ENCODE measurements around the gene ZNF362. TPM values are rescaled to one million over a fixed set of nuclear protein-coding genes. Genes with fewer than 3 reads are reported as not detected.
A peak's percentile ranks its signal among the peaks of the same experiment; 100 is the strongest.
"Not testable (repeated sequence)": the region's sequence is repeated elsewhere in the genome, so short reads cannot be mapped to it uniquely, and the experiment has no call there.

Gene ZNF362
- total and polyA plus RNA-seq, 4 donors, result 10.1 to 70.1 (median 46.4) TPM

GRCh38 chr1:33299461-33300155 is 43.3 kb downstream of the ZNF362 start:
- peaks cover 58% of the 10 kb centered on the region for H3K36me3 ChIP-seq (ENCODE audit: control insufficient read depth, insufficient read depth, low read length)
- no peak for DNase-seq (ENCODE audit: low read depth in 4 of 6, low spot score in 6 of 6)
- H3K9me3 ChIP-seq (ENCODE audit: control insufficient read depth, insufficient read depth, low read length), result no peaks in the 10 kb centered on the region
- no peak overlapping the region for H3K27ac ChIP-seq (ENCODE audit: low read depth, low read length)
- no peak overlapping the region for H3K4me3 ChIP-seq (ENCODE audit: low read depth, low read length)
- H3K4me1 ChIP-seq (ENCODE audit: control insufficient read depth, insufficient read depth, low read length), result peaks cover 32% of the 10 kb centered on the region
- H3K27me3 ChIP-seq (ENCODE audit: control insufficient read depth, insufficient read depth, low read length), result no peaks in the 10 kb centered on the region
- 89% methylated on average over 9 of the region's 15 CpGs for WGBS (ENCODE audit: insufficient coverage)

- H3K27me3 ChIP-seq (ENCODE audit: control insufficient read depth, insufficient read depth, low read length), result no peaks in the 10 kb centered on the region
- peak; percentile 31 to 91 (median 67) for DNase-seq (ENCODE audit: low read depth in 4 of 6, low spot score in 6 of 6)
- WGBS (ENCODE audit: insufficient coverage), result no CpG with 5 or more reads among the region's 5 CpGs
- peaks cover 26% of the 10 kb centered on the region for H3K4me1 ChIP-seq (ENCODE audit: control insufficient read depth, insufficient read depth, low read length)
- no peaks in the 10 kb centered on the region for H3K9me3 ChIP-seq (ENCODE audit: control insufficient read depth, insufficient read depth, low read length)
- H3K36me3 ChIP-seq (ENCODE audit: control insufficient read depth, insufficient read depth, low read length), result peaks cover 48% of the 10 kb centered on the region
- peak overlapping the region; percentile 53 for H3K27ac ChIP-seq (ENCODE audit: low read depth, low read length)
- H3K4me3 ChIP-seq (ENCODE audit: low read depth, low read length), result no peak overlapping the region
These were observed 44.4 kb downstream of the ZNF362 start for GRCh38 chr1:33300673-33301072.

- no peak for DNase-seq (ENCODE audit: low read depth in 4 of 6, low spot score in 6 of 6)
- H3K9me3 ChIP-seq (ENCODE audit: control insufficient read depth, insufficient read depth, low read length), result no peaks in the 10 kb centered on the region
- H3K27ac ChIP-seq (ENCODE audit: low read depth, low read length), result peak overlapping the region; percentile 53
- peaks cover 40% of the 10 kb centered on the region for H3K36me3 ChIP-seq (ENCODE audit: control insufficient read depth, insufficient read depth, low read length)
- peaks cover 19% of the 10 kb centered on the region for H3K4me1 ChIP-seq (ENCODE audit: control insufficient read depth, insufficient read depth, low read length)
- H3K4me3 ChIP-seq (ENCODE audit: low read depth, low read length), result no peak overlapping the region
- WGBS (ENCODE audit: insufficient coverage), result 78% methylated on average over 4 of the region's 4 CpGs
- H3K27me3 ChIP-seq (ENCODE audit: control insufficient read depth, insufficient read depth, low read length), result peaks cover 5% of the 10 kb centered on the region
These were observed 45.1 kb downstream of the ZNF362 start for GRCh38 chr1:33301273-33301984.

GRCh38 chr1:33302325-33302724 is 46.0 kb downstream of the ZNF362 start:
- peaks cover 6% of the 10 kb centered on the region for H3K27me3 ChIP-seq (ENCODE audit: control insufficient read depth, insufficient read depth, low read length)
- no peaks in the 10 kb centered on the region for H3K9me3 ChIP-seq (ENCODE audit: control insufficient read depth, insufficient read depth, low read length)
- H3K4me3 ChIP-seq (ENCODE audit: low read depth, low read length), result no peak overlapping the region
- peaks cover 33% of the 10 kb centered on the region for H3K36me3 ChIP-seq (ENCODE audit: control insufficient read depth, insufficient read depth, low read length)
- WGBS (ENCODE audit: insufficient coverage), result no CpG with 5 or more reads among the region's 1 CpG
- H3K4me1 ChIP-seq (ENCODE audit: control insufficient read depth, insufficient read depth, low read length), result peaks cover 19% of the 10 kb centered on the region
- no peak for DNase-seq (ENCODE audit: low read depth in 4 of 6, low spot score in 6 of 6)
- no peak overlapping the region for H3K27ac ChIP-seq (ENCODE audit: low read depth, low read length)

- Histone ChIP-seq H3K36me3 (ENCODE audit: control insufficient read depth, insufficient read depth, low read length) (peaks cover 11% of the 10 kb centered on the region), H3K4me1 (ENCODE audit: control insufficient read depth, insufficient read depth, low read length) (peaks cover 19% of the 10 kb centered on the region), H3K9me3 (ENCODE audit: control insufficient read depth, insufficient read depth, low read length) (no peaks in the 10 kb centered on the region), H3K27me3 (ENCODE audit: control insufficient read depth, insufficient read depth, low read length) (peaks cover 6% of the 10 kb centered on the region), H3K27ac (ENCODE audit: low read depth, low read length) (no peak overlapping the region), H3K4me3 (ENCODE audit: low read depth, low read length) (no peak overlapping the region)
- DNase-seq (ENCODE audit: low read depth in 4 of 6, low spot score in 6 of 6), result no peak
- WGBS (ENCODE audit: insufficient coverage), result 92% methylated on average over 3 of the region's 5 CpGs
These were observed 48.7 kb downstream of the ZNF362 start for GRCh38 chr1:33305016-33305415.

- peaks cover 9% of the 10 kb centered on the region for H3K4me1 ChIP-seq (ENCODE audit: control insufficient read depth, insufficient read depth, low read length)
- peaks cover 9% of the 10 kb centered on the region for H3K36me3 ChIP-seq (ENCODE audit: control insufficient read depth, insufficient read depth, low read length)
- DNase-seq (ENCODE audit: low read depth in 4 of 6, low spot score in 6 of 6), result peak in 1 of 6 donors; percentile 42
- H3K4me3 ChIP-seq (ENCODE audit: low read depth, low read length), result no peak overlapping the region
- peaks cover 6% of the 10 kb centered on the region for H3K27me3 ChIP-seq (ENCODE audit: control insufficient read depth, insufficient read depth, low read length)
- no peaks in the 10 kb centered on the region for H3K9me3 ChIP-seq (ENCODE audit: control insufficient read depth, insufficient read depth, low read length)
- WGBS (ENCODE audit: insufficient coverage), result 43% methylated on average over 14 of the region's 20 CpGs
- H3K27ac ChIP-seq (ENCODE audit: low read depth, low read length), result no peak overlapping the region
These were observed 49.7 kb downstream of the ZNF362 start for GRCh38 chr1:33305816-33306652.

DNA sequence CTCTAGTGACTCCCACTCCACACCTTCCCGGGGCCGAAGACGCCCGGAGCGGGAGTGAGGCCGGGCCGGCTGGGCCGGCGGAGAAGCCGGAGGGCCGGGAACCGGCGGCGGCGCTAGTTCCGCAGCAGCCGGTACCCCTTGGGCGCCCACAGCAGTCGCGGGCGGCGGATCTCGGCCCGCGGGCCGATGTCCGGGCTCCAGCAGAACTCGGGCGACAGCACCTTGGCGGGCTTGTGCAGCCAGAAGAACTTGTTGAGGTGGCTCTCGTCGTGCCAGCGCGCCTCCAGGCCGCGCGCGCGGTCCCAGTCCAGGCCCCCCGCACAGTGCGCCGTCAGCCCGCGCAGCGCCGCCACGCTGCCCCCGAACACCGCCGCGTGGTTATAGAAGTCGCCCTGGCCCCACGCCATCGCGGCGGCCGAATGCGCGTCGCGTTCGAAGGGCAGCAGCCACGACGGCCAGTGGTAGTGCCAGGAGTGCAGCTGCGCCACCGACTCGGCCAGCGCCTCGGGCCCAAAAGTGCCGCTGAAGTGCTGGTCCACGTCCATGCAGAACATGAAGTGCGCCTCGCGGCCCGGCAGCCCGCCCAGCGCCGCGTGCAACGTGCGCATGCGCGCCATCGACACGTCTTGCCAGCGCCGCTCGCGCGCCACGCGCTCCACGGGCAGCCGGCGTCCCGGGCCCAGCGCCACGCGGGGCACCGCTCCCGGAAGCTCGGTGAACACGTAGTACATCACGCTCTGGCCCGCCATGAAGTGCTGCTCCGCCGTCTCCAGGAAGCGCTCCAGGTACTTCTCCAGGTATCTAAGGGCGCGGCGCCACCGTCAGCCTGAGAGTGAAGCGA is 50.6 kb downstream of the ZNF362 start:
- Histone ChIP-seq H3K27ac (ENCODE audit: low read depth, low read length) (no peak overlapping the region), H3K4me1 (ENCODE audit: control insufficient read depth, insufficient read depth, low read length) (peaks cover under 1% of the 10 kb centered on the region), H3K36me3 (ENCODE audit: control insufficient read depth, insufficient read depth, low read length) (peaks cover 9% of the 10 kb centered on the region), H3K27me3 (ENCODE audit: control insufficient read depth, insufficient read depth, low read length) (peaks cover 6% of the 10 kb centered on the region), H3K9me3 (ENCODE audit: control insufficient read depth, insufficient read depth, low read length) (no peaks in the 10 kb centered on the region), H3K4me3 (ENCODE audit: low read depth, low read length) (no peak overlapping the region)
- peak in 3 of 6 donors; percentile 26 to 79 (median 75) for DNase-seq (ENCODE audit: low read depth in 4 of 6, low spot score in 6 of 6)
- WGBS (ENCODE audit: insufficient coverage), result 6% methylated on average over 105 of the region's 113 CpGs

- DNase-seq (ENCODE audit: low read depth in 4 of 6, low spot score in 6 of 6), result no peak
- no peaks in the 10 kb centered on the region for H3K4me1 ChIP-seq (ENCODE audit: control insufficient read depth, insufficient read depth, low read length)
- peaks cover 13% of the 10 kb centered on the region for H3K36me3 ChIP-seq (ENCODE audit: control insufficient read depth, insufficient read depth, low read length)
- H3K27ac ChIP-seq (ENCODE audit: low read depth, low read length), result no peak overlapping the region
- WGBS (ENCODE audit: insufficient coverage), result no CpG with 5 or more reads among the region's 5 CpGs
- H3K4me3 ChIP-seq (ENCODE audit: low read depth, low read length), result no peak overlapping the region
- H3K27me3 ChIP-seq (ENCODE audit: control insufficient read depth, insufficient read depth, low read length), result peaks cover 6% of the 10 kb centered on the region
- H3K9me3 ChIP-seq (ENCODE audit: control insufficient read depth, insufficient read depth, low read length), result no peaks in the 10 kb centered on the region
These were observed 51.2 kb downstream of the ZNF362 start for GRCh38 chr1:33307494-33307864.

- H3K36me3 ChIP-seq (ENCODE audit: control insufficient read depth, insufficient read depth, low read length), result peaks cover 11% of the 10 kb centered on the region
- not testable (repeated sequence) for H3K9me3 ChIP-seq (ENCODE audit: control insufficient read depth, insufficient read depth, low read length); H3K27ac ChIP-seq (ENCODE audit: low read depth, low read length); H3K27me3 ChIP-seq (ENCODE audit: control insufficient read depth, insufficient read depth, low read length); H3K4me3 ChIP-seq (ENCODE audit: low read depth, low read length); DNase-seq (ENCODE audit: low read depth in 4 of 6, low spot score in 6 of 6); H3K4me1 ChIP-seq (ENCODE audit: control insufficient read depth, insufficient read depth, low read length)
- WGBS (ENCODE audit: insufficient coverage), result 97% methylated on average over 19 of the region's 32 CpGs
These were observed 53.1 kb downstream of the ZNF362 start for GRCh38 chr1:33309351-33309750.
